HG03175 (cell line): ENCODE data around the gene TMEM120B.
"Not testable (repeated sequence)": the region's sequence is repeated elsewhere in the genome, so short reads cannot be mapped to it uniquely, and the experiment has no call there.

Experiments used
- ATAC-seq: cut with Tn5 transposase; IDR thresholded peaks from one replicate; pipeline ENCODE4 v1.9.1; 2021; ENCODE audit warnings: mild to moderate bottlenecking, moderate library complexity; ENCODE audit not compliant: unreplicated experiment

TMEM120B gene

GRCh38 chr12:121712461-121713256 is at the start of gene TMEM120B:
Gene TMEM120B (plus strand): TSS chr12:121712752. CDS start chr12:121712896, 144 bp downstream.
- peak; percentile 90 for ATAC-seq

DNA sequence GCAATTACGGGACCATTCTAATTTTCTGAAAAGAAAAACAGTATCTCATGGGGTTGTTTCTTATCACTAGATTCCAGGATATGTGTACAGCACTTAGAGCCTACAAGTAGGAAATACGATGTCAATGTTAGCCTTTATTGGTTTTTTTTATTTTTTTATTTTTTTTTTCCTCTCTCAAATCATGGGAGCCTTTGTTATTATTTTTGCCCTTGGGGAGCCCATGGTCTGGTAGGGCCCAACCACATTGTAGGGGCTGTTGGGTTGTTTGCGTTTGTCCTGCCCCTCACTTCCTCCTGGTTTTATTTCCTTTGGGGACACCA is 49.0 kb upstream of the TMEM120B start:
- ATAC-seq: no peak

- ATAC-seq: not testable (repeated sequence)
Measured at GRCh38 chr12:121666829-121667228, 45.7 kb upstream of the TMEM120B start.

- ATAC-seq: no peak
Measured at GRCh38 chr12:121668750-121669520, 43.6 kb upstream of the TMEM120B start.

GRCh38 chr12:121669521-121669900 is 43.0 kb upstream of the TMEM120B start, which contains the start of gene MORN3:
Gene MORN3 (minus strand): TSS chr12:121669654. CDS start chr12:121669483, 171 bp downstream.
- no peak for ATAC-seq

GRCh38 chr12:121673013-121673511 is 39.5 kb upstream of the TMEM120B start:
- no peak for ATAC-seq

GRCh38 chr12:121676190-121676589 is 36.4 kb upstream of the TMEM120B start:
- ATAC-seq: no peak

GRCh38 chr12:121678305-121678704 is 34.2 kb upstream of the TMEM120B start:
- no peak for ATAC-seq

DNA sequence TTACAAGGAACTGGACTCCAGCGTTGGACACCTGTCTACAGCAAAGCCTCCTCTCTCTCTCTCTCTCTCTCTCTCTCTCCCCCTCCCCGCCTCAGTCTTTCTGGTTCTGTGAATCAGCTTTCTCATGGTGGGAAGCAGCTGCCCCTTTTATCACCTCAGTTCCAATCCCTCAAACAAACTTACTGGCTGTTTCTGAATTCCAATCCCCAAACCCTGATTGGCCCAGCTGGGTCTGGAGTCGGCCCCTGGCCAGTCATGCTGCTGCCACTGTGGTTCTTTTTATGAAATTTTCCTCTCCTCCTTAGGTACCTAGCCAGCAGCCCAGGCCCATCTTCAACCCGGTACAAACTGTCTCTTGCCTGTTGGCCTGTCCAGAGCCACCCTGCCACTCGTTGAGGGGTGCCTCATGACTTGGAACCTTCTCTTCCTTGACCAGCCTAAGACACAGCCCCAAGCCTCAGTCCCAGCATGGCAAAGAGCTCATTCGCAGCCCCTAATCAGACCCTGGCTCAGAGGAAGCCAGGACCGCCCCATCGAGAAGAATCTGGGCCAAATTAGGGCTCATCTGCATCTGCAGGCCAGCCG is 33.7 kb upstream of the TMEM120B start:
- ATAC-seq: no peak

DNA sequence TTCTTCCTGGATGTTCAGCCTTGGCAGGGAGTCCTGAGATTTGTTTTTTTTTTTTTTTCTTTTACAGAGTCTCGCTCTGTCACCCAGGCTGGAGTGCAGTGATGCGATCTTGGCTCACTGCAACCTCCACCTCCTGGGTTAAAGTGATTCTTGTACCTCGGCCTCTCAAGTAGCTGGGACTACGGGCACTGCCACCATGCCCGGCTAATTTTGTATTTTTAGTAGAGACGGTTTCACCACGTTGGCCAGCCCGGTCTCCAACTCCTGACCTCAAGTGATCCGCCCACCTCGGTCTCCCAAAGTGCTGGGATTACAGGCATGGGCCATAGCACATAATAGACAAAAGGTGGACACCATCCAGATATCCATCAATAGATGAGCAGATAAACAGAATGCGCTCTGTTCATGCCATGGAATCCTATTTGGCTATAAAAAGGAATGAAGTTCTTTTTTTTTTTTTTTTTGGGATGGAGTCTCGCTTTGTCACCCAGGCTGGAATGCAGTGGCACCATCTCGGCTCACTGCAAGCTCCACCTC is 32.8 kb upstream of the TMEM120B start:
- ATAC-seq: not testable (repeated sequence)

DNA sequence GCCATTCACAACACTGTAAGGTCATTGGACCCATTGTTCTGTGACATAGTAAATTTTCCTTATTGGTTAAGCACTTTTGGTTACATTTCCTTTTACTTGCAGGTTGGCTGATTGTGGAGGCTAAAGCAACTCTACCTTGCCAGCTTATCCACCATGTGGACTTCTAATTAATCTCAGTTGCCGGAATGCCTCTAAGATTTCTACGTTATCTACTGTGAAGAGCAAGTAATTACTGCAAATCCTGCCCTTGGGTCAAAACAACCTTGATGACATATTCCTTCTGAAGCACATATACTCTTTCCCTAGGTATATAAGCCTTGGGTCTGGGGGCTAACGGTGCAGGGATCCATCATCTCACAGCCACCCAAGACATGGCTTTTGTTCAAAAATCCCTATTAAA is 23.6 kb upstream of the TMEM120B start:
- no peak for ATAC-seq

- ATAC-seq: no peak
Measured at GRCh38 chr12:121689430-121689829, 23.1 kb upstream of the TMEM120B start.

DNA sequence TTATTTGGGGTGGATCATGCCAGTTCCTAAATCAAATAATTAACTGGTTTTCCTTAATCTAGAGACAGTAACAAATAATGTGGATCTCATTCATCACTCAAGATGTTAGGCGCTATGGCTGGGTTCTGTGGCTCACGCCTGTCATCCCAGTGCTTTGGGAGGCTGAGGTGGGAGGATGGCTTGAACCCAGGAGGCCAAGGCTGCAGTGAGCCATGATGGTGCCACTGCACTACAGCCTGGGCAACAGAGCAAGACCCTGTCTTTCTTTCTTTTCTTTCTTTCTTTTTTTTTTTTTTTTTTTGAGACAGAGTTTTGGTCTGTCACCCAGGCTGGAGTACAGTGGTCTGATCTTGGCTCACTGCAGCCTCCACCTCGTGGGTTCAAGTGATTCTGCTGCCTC is 19.8 kb upstream of the TMEM120B start:
- not testable (repeated sequence) for ATAC-seq

GRCh38 chr12:121693155-121693687 is 19.3 kb upstream of the TMEM120B start:
- no peak for ATAC-seq

GRCh38 chr12:121697093-121697698 is 15.4 kb upstream of the TMEM120B start:
- ATAC-seq: no peak

DNA sequence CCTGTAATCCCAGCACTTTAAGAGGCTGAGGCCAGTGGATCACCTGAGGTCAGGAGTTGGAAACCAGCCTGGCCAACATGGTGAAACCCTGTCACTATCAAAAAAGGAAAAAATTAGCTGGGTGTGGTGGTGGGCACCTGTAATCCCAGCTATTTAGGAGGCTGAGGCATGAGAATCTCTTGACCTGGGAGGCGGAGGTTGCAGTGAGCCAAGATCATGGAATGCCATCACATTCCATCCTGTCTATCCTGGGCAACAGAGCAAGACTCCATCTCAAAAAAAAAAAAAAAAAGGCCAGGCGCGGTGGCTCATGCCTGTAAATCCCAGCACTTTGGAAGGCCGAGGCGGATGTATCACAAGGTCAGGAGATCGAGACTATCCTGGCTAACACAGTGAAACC is 14.7 kb upstream of the TMEM120B start:
- not testable (repeated sequence) for ATAC-seq

DNA sequence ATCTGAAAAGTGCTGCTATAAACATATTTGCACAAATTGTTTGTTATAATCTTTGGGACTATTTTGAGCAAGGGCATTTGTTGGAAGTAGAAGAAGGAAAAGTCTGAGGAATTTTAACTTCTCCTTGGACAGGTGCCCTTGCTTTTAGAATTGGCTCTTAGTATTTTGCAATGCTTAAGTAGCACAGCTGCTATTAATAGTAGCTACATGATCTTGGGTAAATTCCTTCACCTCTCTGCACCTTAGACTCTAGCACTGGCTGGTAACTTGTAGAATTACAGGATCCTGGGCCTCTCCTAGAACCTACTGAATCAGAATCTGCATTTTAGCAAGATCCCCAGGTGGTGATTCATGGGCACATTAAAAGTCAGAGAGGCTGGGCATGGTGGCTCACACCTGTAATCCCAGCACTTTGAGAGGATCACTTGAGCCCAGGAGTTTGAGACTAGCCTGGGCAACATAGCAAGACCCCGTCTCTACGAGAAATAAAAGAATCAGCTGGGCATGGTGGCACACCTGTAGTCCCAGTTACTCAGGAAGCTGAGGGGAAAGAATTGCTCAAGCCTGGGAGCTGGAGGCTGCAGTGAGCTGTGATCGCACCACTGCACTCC is 10.8 kb upstream of the TMEM120B start:
- no peak for ATAC-seq

DNA sequence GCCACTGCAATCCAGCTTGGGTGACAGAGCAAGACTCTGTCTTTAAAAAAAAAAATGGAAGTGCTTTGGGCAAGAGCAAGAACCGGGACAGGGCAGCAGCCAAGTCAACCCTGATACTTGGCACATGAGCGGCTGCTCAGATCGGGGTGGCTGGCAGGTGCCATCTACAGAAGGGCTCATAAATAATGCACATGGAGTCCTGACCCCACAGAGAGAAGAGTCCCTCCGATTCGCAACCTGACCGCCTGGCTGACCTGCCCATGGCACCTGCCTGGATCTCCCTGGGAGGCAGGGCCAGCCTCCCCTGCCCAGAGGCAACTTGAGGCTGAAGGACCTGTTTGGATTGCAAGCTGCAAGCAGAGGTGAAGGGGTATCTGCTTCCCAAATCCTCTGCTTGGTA is 9.6 kb upstream of the TMEM120B start:
- ATAC-seq: no peak

DNA sequence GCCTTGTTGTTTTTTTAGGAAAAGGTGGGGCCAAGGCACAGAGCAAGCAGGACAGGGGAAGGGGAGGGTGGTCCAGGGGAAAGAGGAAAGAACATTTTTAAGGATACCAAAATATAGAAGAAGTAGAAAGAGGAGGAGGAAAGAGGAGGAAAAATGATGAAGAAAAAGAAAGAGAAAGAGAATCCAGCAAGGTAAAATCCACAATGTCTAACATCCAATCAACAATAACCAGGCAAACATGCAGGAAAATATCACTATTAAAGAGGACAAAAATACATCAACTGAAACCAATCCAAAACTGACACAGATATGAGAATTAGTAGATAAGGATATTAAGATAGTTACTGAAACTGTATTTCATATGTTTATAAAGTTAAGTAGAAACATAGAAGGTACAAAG is 7.0 kb upstream of the TMEM120B start:
- ATAC-seq: no peak
